ENCODE measurements around the gene SLC66A2. TPM values are rescaled to one million over a fixed set of nuclear protein-coding genes. Genes with fewer than 3 reads are reported as not detected.

The SLC66A2 gene
- total RNA-seq, 1 experiment from 2014 or later = 13.0 TPM

DNA sequence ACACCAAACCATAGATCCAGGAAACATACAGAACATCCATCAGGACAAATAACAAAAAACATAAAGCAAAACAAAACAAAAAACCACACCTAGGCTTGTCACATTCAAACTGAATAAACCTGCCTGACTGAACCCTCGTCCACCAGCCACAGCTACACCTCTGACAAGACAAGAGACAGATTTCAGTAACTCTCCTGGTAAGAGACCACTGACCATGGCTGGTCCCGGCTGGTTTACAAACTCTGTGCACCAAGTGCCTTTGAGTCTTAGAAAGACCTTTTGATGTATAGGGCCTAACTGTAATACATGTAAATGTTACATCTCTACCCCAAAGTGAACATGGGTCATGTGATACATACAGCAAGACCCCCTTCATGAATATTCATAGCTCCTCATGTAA, 4.8 kb upstream of the SLC66A2 start:
- Histone ChIP-seq H3K56ac (ENCODE audit: insufficient read length, low read depth, low read length) (no peak overlapping the region), H3K79me1 (ENCODE audit: insufficient read depth, low read depth, low read length, poor library complexity, severe bottlenecking) (no peaks in the 10 kb centered on the region), H2BK120ac (ENCODE audit: low read depth, low read length, poor library complexity, severe bottlenecking) (no peak overlapping the region), H3K23me2 (ENCODE audit: insufficient read length, low read depth, low read length, poor library complexity, severe bottlenecking) (no peaks in the 10 kb centered on the region), H3K23ac (ENCODE audit: insufficient read length, low read depth, low read length) (no peak overlapping the region), H3K9me3 (ENCODE audit: control insufficient read depth, low read depth, low read length) (no peaks in the 10 kb centered on the region), H3K4me1 (ENCODE audit: insufficient read depth, low read length) (peaks cover 4% of the 10 kb centered on the region; the same call in 1 of the 2 replicates), H3K27me3 (ENCODE audit: insufficient read depth, low read length) (peaks cover 25% of the 10 kb centered on the region), H2BK12ac (ENCODE audit: insufficient read length, low read depth, low read length) (no peak overlapping the region), H3T11ph (ENCODE audit: low read length) (no peak overlapping the region), H2BK20ac (ENCODE audit: low read depth, low read length, poor library complexity, severe bottlenecking) (no peak overlapping the region), H4K20me1 (ENCODE audit: control insufficient read depth, insufficient read depth, insufficient read length) (no peaks in the 10 kb centered on the region), H3K18ac (ENCODE audit: insufficient read length, low read depth, low read length) (no peak overlapping the region), H3K4me2 (ENCODE audit: insufficient read depth, insufficient read length, low read length) (no peak overlapping the region), H2BK15ac (ENCODE audit: low read depth, low read length) (no peak overlapping the region), H2BK5ac (ENCODE audit: insufficient read length, low read length) (no peak overlapping the region), H4K91ac (ENCODE audit: insufficient read length, low read depth, low read length) (no peak overlapping the region), H2AK5ac (ENCODE audit: insufficient read length, low read length) (no peak overlapping the region), H2AFZ (ENCODE audit: low read length) (no peak overlapping the region), H3K4ac (ENCODE audit: low read depth, low read length) (no peak overlapping the region), H4K5ac (ENCODE audit: insufficient read length, low read depth, low read length) (no peak overlapping the region), H4K8ac (replicated peaks; ENCODE audit: insufficient read length, low read depth, low read length) (no peak overlapping the region), H3K14ac (ENCODE audit: insufficient read depth, low read length) (no peak overlapping the region), H3K9ac (ENCODE audit: extremely low read depth, insufficient read length, low read length) (no peak overlapping the region), H3K27ac (ENCODE audit: insufficient read length, low read depth, low read length) (no peak overlapping the region), H3K79me2 (ENCODE audit: insufficient read depth, low read length) (no peaks in the 10 kb centered on the region)
- H3K4me3 Mint-ChIP-seq = no peak overlapping the region
- no peaks in the 10 kb centered on the region for H3K36me3 Mint-ChIP-seq (ENCODE audit: insufficient read depth in 1 of 3, low read depth in 3 of 3)
- TF ChIP-seq, protein P1, sequence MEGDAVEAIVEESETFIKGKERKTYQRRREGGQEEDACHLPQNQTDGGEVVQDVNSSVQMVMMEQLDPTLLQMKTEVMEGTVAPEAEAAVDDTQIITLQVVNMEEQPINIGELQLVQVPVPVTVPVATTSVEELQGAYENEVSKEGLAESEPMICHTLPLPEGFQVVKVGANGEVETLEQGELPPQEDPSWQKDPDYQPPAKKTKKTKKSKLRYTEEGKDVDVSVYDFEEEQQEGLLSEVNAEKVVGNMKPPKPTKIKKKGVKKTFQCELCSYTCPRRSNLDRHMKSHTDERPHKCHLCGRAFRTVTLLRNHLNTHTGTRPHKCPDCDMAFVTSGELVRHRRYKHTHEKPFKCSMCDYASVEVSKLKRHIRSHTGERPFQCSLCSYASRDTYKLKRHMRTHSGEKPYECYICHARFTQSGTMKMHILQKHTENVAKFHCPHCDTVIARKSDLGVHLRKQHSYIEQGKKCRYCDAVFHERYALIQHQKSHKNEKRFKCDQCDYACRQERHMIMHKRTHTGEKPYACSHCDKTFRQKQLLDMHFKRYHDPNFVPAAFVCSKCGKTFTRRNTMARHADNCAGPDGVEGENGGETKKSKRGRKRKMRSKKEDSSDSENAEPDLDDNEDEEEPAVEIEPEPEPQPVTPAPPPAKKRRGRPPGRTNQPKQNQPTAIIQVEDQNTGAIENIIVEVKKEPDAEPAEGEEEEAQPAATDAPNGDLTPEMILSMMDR (conservative IDR thresholded peaks at IDR 0.05) = no peak
- WGBS (ENCODE audit: extremely low coverage, insufficient read length, low lambda C conversion rate) = no CpG with 5 or more reads among the region's 2 CpGs
- DNase-seq = no peak
- H3K9me3 Mint-ChIP-seq = no peaks in the 10 kb centered on the region; a peak in 2 of 5 replicates
- H3K27me3 Mint-ChIP-seq (ENCODE audit: low read depth) = peaks cover 93% of the 10 kb centered on the region
- peaks cover 31 to 33% of the 10 kb centered on the region in 2 experiments for H3K4me1 Mint-ChIP-seq
- H3K27ac Mint-ChIP-seq = no peak overlapping the region
